ENCODE measurements around the gene ALG14.

DNA sequence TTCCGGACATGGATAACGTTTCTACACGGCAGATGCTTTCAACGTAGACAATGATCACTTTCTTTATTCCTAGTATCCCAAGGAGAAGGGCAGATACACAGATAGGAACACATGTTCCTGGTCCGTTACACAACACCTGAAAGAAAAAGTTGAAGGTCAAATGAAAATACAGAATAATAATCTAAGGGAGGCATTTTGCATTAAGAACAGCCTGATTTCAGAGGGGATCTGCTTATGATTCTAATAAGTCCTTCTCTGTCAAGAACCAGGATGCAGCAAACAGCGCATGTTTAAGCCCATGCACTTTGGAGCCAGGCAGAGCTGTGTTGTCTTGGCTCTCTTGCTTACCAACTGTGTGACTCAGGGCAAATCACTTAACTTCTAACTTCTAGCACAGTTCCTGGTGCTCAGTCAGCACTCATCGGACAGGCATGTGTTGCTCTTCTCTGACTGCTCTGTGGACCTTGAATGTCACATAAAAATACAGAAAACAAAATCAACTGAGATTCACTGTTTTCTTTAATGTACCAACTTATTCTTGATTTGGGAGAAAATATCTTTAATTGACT lies 89.5 kb downstream of the ALG14 start:
- no peak for TF ChIP-seq JUND (IDR thresholded peaks at IDR 0.05)
- no peak for TF ChIP-seq YY1 (IDR thresholded peaks at IDR 0.05; ENCODE audit: low read depth)
- TF ChIP-seq, protein P1, sequence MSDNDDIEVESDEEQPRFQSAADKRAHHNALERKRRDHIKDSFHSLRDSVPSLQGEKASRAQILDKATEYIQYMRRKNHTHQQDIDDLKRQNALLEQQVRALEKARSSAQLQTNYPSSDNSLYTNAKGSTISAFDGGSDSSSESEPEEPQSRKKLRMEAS (IDR thresholded peaks at IDR 0.05; ENCODE audit: low read depth) = 0 out of 2 replicates have a peak, but pooled peaks have one; percentile 31
- no peak for TF ChIP-seq EZH2phosphoT487 (IDR thresholded peaks at IDR 0.05; ENCODE audit: borderline replicate concordance, low read depth)
- TF ChIP-seq, protein P2, sequence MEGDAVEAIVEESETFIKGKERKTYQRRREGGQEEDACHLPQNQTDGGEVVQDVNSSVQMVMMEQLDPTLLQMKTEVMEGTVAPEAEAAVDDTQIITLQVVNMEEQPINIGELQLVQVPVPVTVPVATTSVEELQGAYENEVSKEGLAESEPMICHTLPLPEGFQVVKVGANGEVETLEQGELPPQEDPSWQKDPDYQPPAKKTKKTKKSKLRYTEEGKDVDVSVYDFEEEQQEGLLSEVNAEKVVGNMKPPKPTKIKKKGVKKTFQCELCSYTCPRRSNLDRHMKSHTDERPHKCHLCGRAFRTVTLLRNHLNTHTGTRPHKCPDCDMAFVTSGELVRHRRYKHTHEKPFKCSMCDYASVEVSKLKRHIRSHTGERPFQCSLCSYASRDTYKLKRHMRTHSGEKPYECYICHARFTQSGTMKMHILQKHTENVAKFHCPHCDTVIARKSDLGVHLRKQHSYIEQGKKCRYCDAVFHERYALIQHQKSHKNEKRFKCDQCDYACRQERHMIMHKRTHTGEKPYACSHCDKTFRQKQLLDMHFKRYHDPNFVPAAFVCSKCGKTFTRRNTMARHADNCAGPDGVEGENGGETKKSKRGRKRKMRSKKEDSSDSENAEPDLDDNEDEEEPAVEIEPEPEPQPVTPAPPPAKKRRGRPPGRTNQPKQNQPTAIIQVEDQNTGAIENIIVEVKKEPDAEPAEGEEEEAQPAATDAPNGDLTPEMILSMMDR (IDR thresholded peaks at IDR 0.05) = no peak
- TF ChIP-seq RAD21 (IDR thresholded peaks at IDR 0.05; ENCODE audit: low read length) = no peak
- no peak for TF ChIP-seq POLR2AphosphoS5 (IDR thresholded peaks at IDR 0.05; ENCODE audit: low read depth, low read length)

All from SK-N-SH (cell line).